Measurements from ENCODE around the gene SYNGAP1. TPM values are rescaled to one million over a fixed set of nuclear protein-coding genes. Genes with fewer than 3 reads are reported as not detected.
A peak's percentile ranks its signal among the peaks of the same experiment; 100 is the strongest.

Gene SYNGAP1
- total and polyA plus RNA-seq, 9 of the 15 experiments (the other 6 are each of a cell fraction or from before 2014, with no cell fraction given): 0.01 to 22.8 (median 3.2) TPM

DNA sequence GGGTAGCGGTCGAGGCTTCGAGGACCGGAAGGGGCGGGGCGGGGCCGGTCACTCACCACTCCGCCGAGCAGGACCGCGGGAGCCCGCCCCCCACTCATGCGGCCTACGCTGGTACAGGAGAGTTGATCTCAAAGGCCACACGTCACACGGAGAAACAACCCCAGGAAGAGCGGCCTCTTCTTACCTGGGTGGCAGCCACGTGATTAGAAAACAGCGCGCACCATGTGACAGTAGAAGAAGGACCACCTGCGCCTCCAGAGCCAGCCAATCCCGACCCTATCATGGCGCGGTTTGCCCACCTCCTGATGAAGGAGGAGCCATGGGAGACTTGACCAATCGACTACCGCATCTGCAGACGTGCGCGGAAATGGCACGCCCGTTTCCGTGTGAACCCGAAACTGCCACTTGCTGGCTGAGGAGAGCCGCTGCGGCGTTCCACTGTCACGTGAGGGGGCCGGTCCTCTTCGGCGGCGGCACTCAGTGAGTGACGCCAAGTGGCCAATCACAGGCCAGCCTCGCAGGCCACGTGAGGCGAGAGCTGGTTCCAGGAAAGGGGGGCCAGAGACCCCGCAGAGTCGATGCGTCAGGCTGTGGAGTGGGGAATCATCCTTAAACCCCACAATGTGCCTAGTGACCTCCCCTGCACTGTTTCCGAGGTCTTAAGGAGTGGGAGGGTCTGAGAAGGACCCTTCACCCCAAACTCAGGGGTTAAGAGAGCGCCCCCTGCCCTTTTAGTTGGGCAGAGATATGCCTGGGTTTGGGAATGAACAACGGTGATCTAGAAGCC lies 1.8 kb upstream of the SYNGAP1 start, which contains the start of gene CUTA (continued):
- TF ChIP-seq, protein P1, sequence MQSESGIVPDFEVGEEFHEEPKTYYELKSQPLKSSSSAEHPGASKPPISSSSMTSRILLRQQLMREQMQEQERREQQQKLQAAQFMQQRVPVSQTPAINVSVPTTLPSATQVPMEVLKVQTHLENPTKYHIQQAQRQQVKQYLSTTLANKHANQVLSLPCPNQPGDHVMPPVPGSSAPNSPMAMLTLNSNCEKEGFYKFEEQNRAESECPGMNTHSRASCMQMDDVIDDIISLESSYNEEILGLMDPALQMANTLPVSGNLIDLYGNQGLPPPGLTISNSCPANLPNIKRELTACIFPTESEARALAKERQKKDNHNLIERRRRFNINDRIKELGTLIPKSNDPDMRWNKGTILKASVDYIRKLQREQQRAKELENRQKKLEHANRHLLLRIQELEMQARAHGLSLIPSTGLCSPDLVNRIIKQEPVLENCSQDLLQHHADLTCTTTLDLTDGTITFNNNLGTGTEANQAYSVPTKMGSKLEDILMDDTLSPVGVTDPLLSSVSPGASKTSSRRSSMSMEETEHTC (IDR thresholded peaks at IDR 0.05): peak; percentile 90
- TF ChIP-seq, protein P2, sequence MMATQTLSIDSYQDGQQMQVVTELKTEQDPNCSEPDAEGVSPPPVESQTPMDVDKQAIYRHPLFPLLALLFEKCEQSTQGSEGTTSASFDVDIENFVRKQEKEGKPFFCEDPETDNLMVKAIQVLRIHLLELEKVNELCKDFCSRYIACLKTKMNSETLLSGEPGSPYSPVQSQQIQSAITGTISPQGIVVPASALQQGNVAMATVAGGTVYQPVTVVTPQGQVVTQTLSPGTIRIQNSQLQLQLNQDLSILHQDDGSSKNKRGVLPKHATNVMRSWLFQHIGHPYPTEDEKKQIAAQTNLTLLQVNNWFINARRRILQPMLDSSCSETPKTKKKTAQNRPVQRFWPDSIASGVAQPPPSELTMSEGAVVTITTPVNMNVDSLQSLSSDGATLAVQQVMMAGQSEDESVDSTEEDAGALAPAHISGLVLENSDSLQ (IDR thresholded peaks at IDR 0.05): peak; percentile 90
- TF ChIP-seq MCM7 (IDR thresholded peaks at IDR 0.05) (no peak), ARNT (IDR thresholded peaks at IDR 0.05) (peak in 1 of 2 experiments; percentile 56; a peak in 2 of 4 replicates), TBP (optimal IDR thresholded peaks at IDR 0.05; ENCODE audit: low read depth, low read length) (peak; percentile 59), FOXK2 (conservative IDR thresholded peaks at IDR 0.05 in 1 of 2, IDR thresholded peaks at IDR 0.05 in 1 of 2; ENCODE audit: low read depth in 2 of 2) (peak; percentile 94 to 96), CHD1 (IDR thresholded peaks at IDR 0.05; ENCODE audit: low read length) (no peak), SP1 (CRISPR knock-in tag; IDR thresholded peaks at IDR 0.05) (peak; percentile 99), FIP1L1 (IDR thresholded peaks at IDR 0.05; ENCODE audit: low read depth, low read length, poor library complexity, severe bottlenecking) (peak; percentile 52), KDM4B (IDR thresholded peaks at IDR 0.05; ENCODE audit: borderline replicate concordance in 2 of 2, low read depth in 1 of 2) (peak in 1 of 2 experiments; percentile 99; a peak in 2 of 4 replicates), POLR2A (conservative IDR thresholded peaks at IDR 0.05) (peak; percentile 87), ZNF212 (CRISPR knock-in tag; IDR thresholded peaks at IDR 0.05) (0 out of 2 replicates have a peak, but pooled peaks have one; percentile 70), ZNF507 (tag; conservative IDR thresholded peaks at IDR 0.05) (no peak), KDM5B (IDR thresholded peaks at IDR 0.05; ENCODE audit: insufficient replicate concordance, low read depth, low read length) (peak; percentile 61), GTF2F1 (IDR thresholded peaks at IDR 0.05; ENCODE audit: low read depth, low read length) (0 out of 2 replicates have a peak, but pooled peaks have one; percentile 32)
- TF ChIP-seq, protein P3, sequence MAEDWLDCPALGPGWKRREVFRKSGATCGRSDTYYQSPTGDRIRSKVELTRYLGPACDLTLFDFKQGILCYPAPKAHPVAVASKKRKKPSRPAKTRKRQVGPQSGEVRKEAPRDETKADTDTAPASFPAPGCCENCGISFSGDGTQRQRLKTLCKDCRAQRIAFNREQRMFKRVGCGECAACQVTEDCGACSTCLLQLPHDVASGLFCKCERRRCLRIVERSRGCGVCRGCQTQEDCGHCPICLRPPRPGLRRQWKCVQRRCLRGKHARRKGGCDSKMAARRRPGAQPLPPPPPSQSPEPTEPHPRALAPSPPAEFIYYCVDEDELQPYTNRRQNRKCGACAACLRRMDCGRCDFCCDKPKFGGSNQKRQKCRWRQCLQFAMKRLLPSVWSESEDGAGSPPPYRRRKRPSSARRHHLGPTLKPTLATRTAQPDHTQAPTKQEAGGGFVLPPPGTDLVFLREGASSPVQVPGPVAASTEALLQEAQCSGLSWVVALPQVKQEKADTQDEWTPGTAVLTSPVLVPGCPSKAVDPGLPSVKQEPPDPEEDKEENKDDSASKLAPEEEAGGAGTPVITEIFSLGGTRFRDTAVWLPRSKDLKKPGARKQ (CRISPR knock-in tag; IDR thresholded peaks at IDR 0.05): no peak
- TF ChIP-seq, protein P4, sequence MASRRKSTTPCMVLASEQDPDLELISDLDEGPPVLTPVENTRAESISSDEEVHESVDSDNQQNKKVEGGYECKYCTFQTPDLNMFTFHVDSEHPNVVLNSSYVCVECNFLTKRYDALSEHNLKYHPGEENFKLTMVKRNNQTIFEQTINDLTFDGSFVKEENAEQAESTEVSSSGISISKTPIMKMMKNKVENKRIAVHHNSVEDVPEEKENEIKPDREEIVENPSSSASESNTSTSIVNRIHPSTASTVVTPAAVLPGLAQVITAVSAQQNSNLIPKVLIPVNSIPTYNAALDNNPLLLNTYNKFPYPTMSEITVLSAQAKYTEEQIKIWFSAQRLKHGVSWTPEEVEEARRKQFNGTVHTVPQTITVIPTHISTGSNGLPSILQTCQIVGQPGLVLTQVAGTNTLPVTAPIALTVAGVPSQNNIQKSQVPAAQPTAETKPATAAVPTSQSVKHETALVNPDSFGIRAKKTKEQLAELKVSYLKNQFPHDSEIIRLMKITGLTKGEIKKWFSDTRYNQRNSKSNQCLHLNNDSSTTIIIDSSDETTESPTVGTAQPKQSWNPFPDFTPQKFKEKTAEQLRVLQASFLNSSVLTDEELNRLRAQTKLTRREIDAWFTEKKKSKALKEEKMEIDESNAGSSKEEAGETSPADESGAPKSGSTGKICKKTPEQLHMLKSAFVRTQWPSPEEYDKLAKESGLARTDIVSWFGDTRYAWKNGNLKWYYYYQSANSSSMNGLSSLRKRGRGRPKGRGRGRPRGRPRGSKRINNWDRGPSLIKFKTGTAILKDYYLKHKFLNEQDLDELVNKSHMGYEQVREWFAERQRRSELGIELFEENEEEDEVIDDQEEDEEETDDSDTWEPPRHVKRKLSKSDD (conservative IDR thresholded peaks at IDR 0.05; ENCODE audit: low read length): 0 out of 2 replicates have a peak, but pooled peaks have one; percentile 17
- TF ChIP-seq, protein P5, sequence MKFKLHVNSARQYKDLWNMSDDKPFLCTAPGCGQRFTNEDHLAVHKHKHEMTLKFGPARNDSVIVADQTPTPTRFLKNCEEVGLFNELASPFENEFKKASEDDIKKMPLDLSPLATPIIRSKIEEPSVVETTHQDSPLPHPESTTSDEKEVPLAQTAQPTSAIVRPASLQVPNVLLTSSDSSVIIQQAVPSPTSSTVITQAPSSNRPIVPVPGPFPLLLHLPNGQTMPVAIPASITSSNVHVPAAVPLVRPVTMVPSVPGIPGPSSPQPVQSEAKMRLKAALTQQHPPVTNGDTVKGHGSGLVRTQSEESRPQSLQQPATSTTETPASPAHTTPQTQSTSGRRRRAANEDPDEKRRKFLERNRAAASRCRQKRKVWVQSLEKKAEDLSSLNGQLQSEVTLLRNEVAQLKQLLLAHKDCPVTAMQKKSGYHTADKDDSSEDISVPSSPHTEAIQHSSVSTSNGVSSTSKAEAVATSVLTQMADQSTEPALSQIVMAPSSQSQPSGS (CRISPR knock-in tag; IDR thresholded peaks at IDR 0.05): no peak
- TF ChIP-seq, protein P6, sequence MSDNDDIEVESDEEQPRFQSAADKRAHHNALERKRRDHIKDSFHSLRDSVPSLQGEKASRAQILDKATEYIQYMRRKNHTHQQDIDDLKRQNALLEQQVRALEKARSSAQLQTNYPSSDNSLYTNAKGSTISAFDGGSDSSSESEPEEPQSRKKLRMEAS (CRISPR knock-in tag; IDR thresholded peaks at IDR 0.05): peak; percentile 97
